Caco-2 (cell line): ENCODE results near the gene TYMP. TPM values are rescaled to one million over a fixed set of nuclear protein-coding genes. Genes with fewer than 3 reads are reported as not detected.

ENCODE experiments used
- BruUV-seq: library from RNA; stranded (reverse); fragments of 400-500 nt; replicated peaks from 2 replicates; lab custom pipeline; 2021; lab: Mats Ljungman, UMichigan
- CTCF ChIA-PET: fragments of 300-600 bp; sonication (Branson Sonifier 250); formaldehyde crosslinking; loops from one replicate; lab custom pipeline; 2022; ENCODE audit warnings: antibody characterized with exemption; lab: Charles Lee
- POLR2A ChIA-PET: fragments of 300-600 bp; sonication (Branson Sonifier 250); formaldehyde crosslinking; loops from one replicate; lab custom pipeline; 2022; ENCODE audit warnings: antibody characterized with exemption; lab: Charles Lee
- DNase-seq, 2 experiments: peaks; one replicate each; pipeline versions ENCODE4 v3.0.0 to v3.0.0-alpha.2; 2020 to 2022
- H3K27me3 ChIP-seq: replicated peaks from 2 replicates; pipeline ENCODE4 v1.6.0; 2011; ENCODE audit warnings: low read length; ENCODE audit not compliant: control insufficient read depth, insufficient read depth
- H3K36me3 ChIP-seq: 2 replicates; pipeline ENCODE4 v1.5.1; 2011; ENCODE audit warnings: low read length; ENCODE audit not compliant: control insufficient read depth, insufficient read depth
- H3K4me1 ChIP-seq: fragments of 250-450 bp; sonication (Bioruptor Pico); 2 replicates; pipeline ENCODE4 v1.5.1; 2020; ENCODE audit warnings: mild to moderate bottlenecking
- H3K4me3 ChIP-seq: 2 replicates; pipeline ENCODE4 v1.5.1; 2011; ENCODE audit warnings: low read depth, mild to moderate bottlenecking, control low read depth, low read length
- H3K9me3 ChIP-seq: fragments of 250-450 bp; sonication (Bioruptor Pico); 2 replicates; pipeline ENCODE4 v1.5.1; 2020; ENCODE audit warnings: mild to moderate bottlenecking, moderate library complexity
- H3K27ac Mint-ChIP-seq: one replicate; pipeline ENCODE4 v1.8.0; 2022; ENCODE audit warnings: mixed read lengths; ENCODE audit not compliant: unreplicated experiment
- H3K27me3 Mint-ChIP-seq: one replicate; pipeline ENCODE4 v1.8.0; 2022; ENCODE audit warnings: mixed read lengths; ENCODE audit not compliant: insufficient read depth, unreplicated experiment
- H3K36me3 Mint-ChIP-seq: one replicate; pipeline ENCODE4 v1.8.0; 2022; ENCODE audit warnings: mild to moderate bottlenecking, mixed read lengths; ENCODE audit not compliant: insufficient read depth, unreplicated experiment
- H3K4me1 Mint-ChIP-seq: one replicate; pipeline ENCODE4 v1.8.0; 2022; ENCODE audit warnings: low read depth, mixed read lengths; ENCODE audit not compliant: unreplicated experiment
- H3K4me3 Mint-ChIP-seq: one replicate; pipeline ENCODE4 v1.8.0; 2022; ENCODE audit warnings: mild to moderate bottlenecking, moderate library complexity, mixed read lengths; ENCODE audit not compliant: unreplicated experiment
- H3K9me3 Mint-ChIP-seq: one replicate; pipeline ENCODE4 v1.8.0; 2022; ENCODE audit warnings: mixed read lengths; ENCODE audit not compliant: unreplicated experiment
- CTCF ChIP-seq, 2 experiments: fragments of 200-600 bp in 1 of 2; IDR thresholded peaks; 1 replicate in 1 of 2; 2 replicates in 1 of 2; pipeline versions ENCODE4 v1.5.1 to v1.8.0; 2011 to 2022; ENCODE audit warnings: antibody characterized with exemption in 1 of 2, control low read depth in 1 of 2, inconsistent platforms in 1 of 2, low read depth in 1 of 2, low read length in 1 of 2, mild to moderate bottlenecking in 1 of 2, moderate library complexity in 1 of 2; ENCODE audit not compliant: insufficient read depth in 1 of 2, severe bottlenecking in 1 of 2, unreplicated experiment in 1 of 2
- intact Hi-C: fragments of 100-400 bp; cut with micrococcal nuclease; formaldehyde crosslinking; loops from one replicate; pipeline ENCODE4 v1.10.0; 2022; ENCODE audit not compliant: unreplicated experiment
- total RNA-seq: library from RNA; stranded (reverse); gene quantifications from 2 replicates; pipeline ENCODE4 v1.2.3, GENCODE V29; 2022

The TYMP gene
- total RNA-seq, 1 experiment from 2014 or later: 3.9 TPM

GRCh38 chr22:50489363-50490243 is 40.2 kb downstream of the TYMP start:
- no peaks in the 10 kb centered on the region for H3K27me3 Mint-ChIP-seq
- BruUV-seq: no TSS peak
- no peak overlapping the region for H3K27ac Mint-ChIP-seq
- ChIA-PET POLR2A (interaction anchor here (1.1 kb wide), 1 partner anchor 18 kb away, joined by 5 read pairs; the partner anchor contains the start of genes LMF2 and NCAPH2), CTCF (no interaction called here)
- Histone ChIP-seq H3K9me3 (no peaks in the 10 kb centered on the region), H3K4me3 (no peak overlapping the region), H3K27me3 (no peaks in the 10 kb centered on the region), H3K4me1 (peaks cover 1% of the 10 kb centered on the region), H3K36me3 (no peaks in the 10 kb centered on the region)
- no peak overlapping the region for H3K4me3 Mint-ChIP-seq
- DNase-seq: no peak
- no peak for TF ChIP-seq CTCF (IDR thresholded peaks at IDR 0.05; ENCODE audit: insufficient read depth in 1 of 2, low read depth in 1 of 2, low read length in 1 of 2, severe bottlenecking in 1 of 2, unreplicated experiment in 1 of 2)
- peaks cover 14% of the 10 kb centered on the region for H3K4me1 Mint-ChIP-seq
- no peaks in the 10 kb centered on the region for H3K9me3 Mint-ChIP-seq
- intact Hi-C loops: no loop called here
- H3K36me3 Mint-ChIP-seq: peaks cover 20% of the 10 kb centered on the region

- intact Hi-C loops: no loop called here
- CTCF ChIA-PET: no interaction called here
Measured at GRCh38 chr22:50488886-50489285, 40.9 kb downstream of the TYMP start.

More at GRCh38 chr22:50488886-50489285, 40.9 kb downstream of the TYMP start:
- H3K27ac Mint-ChIP-seq: no peak overlapping the region
- no TSS peak for BruUV-seq
- Histone ChIP-seq H3K36me3 (no peaks in the 10 kb centered on the region), H3K9me3 (no peaks in the 10 kb centered on the region), H3K4me3 (no peak overlapping the region), H3K4me1 (peaks cover 8% of the 10 kb centered on the region), H3K27me3 (no peaks in the 10 kb centered on the region)
- no peaks in the 10 kb centered on the region for H3K27me3 Mint-ChIP-seq
- no peak for DNase-seq
- TF ChIP-seq CTCF (IDR thresholded peaks at IDR 0.05; ENCODE audit: insufficient read depth in 1 of 2, low read depth in 1 of 2, low read length in 1 of 2, severe bottlenecking in 1 of 2, unreplicated experiment in 1 of 2): no peak
- peaks cover 22% of the 10 kb centered on the region for H3K36me3 Mint-ChIP-seq
- peaks cover 14% of the 10 kb centered on the region for H3K4me1 Mint-ChIP-seq
- no peak overlapping the region for H3K4me3 Mint-ChIP-seq
- no peaks in the 10 kb centered on the region for H3K9me3 Mint-ChIP-seq
- POLR2A ChIA-PET: no interaction called here
